ENCODE data around the gene SQOR. TPM values are rescaled to one million over a fixed set of nuclear protein-coding genes. Genes with fewer than 3 reads are reported as not detected.
A peak's percentile ranks its signal among the peaks of the same experiment; 100 is the strongest.

The SQOR gene
- 1 to 10 TPM; 2.2 to 5.9 (median 3.6) TPM for polyA plus RNA-seq (ENCODE audit: insufficient read length in 10 of 10)
- long read RNA-seq, donor 1, partial matches to known transcripts: 0 of 2 reads
- long read RNA-seq, donor 1, other reads (novel, unspliced or antisense): 0 of 2 reads
- long read RNA-seq, donor 2: 0 reads
- long read RNA-seq, donor 3: 0 reads
- long read RNA-seq, donor 4, partial matches to known transcripts: 0 of 1 reads
- long read RNA-seq, donor 4, other reads (novel, unspliced or antisense): 0 of 1 reads
- long read RNA-seq, donor 5, partial matches to known transcripts: 0 of 1 reads
- long read RNA-seq, donor 5, other reads (novel, unspliced or antisense): 0 of 1 reads
- long read RNA-seq, donor 6, partial matches to known transcripts: 0 of 1 reads
- long read RNA-seq, donor 6, other reads (novel, unspliced or antisense): 0 of 1 reads
- long read RNA-seq, donor 7, partial matches to known transcripts: 0 of 2 reads
- long read RNA-seq, donor 7, other reads (novel, unspliced or antisense): 0 of 2 reads
- long read RNA-seq, donor 8: 0 reads
- long read RNA-seq, donor 9: 0 reads

DNA sequence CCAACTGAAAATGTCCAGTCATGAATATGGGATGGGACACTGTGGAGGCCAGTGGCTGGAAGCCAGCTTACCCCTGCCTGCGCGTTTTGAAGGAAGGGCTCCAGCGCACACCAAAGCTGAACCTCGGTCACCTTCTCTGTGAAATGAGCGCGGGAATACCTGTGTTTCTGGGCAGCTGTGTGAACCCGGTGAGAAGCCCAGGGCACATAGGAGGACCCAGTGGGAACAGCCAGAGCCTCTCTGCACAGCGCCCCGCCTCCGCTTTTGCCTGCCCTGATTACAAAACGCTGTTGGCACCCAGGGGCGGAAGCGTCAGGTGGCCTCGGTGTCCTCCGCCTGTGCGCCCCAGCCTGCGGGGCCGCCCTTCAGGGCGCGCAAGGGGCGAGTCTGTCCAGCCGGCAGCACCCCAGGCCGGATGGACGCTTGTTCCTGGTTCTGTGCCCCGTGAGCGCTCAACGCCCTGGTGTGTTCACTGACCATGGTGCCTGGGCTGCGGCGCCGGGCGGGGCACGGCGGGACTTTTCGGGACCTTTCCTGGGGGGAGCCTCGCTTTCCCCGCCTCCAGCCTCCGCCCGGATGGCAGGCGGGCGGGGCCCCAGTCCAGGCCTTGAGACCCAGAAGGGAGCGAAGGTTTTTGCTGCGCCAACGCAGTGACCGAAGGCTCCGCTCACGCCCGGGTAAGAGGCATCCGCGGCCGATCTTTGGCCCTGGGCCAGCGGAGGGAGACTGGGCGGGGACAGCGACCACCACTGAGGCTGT, at the start of gene SQOR:
TSS of gene SQOR (plus strand) at position 598 of the 759 bp plus-strand sequence. CDS start 23,895 bp downstream, outside the sequence.
- peak; percentile 19 to 79 (median 45) for DNase-seq

- no peak for DNase-seq
Measured at GRCh38 chr15:45585069-45585791, 49.6 kb upstream of the SQOR start.

GRCh38 chr15:45586125-45586524, 48.7 kb upstream of the SQOR start:
- DNase-seq: peak in 1 of 3 donors; percentile 7

DNA sequence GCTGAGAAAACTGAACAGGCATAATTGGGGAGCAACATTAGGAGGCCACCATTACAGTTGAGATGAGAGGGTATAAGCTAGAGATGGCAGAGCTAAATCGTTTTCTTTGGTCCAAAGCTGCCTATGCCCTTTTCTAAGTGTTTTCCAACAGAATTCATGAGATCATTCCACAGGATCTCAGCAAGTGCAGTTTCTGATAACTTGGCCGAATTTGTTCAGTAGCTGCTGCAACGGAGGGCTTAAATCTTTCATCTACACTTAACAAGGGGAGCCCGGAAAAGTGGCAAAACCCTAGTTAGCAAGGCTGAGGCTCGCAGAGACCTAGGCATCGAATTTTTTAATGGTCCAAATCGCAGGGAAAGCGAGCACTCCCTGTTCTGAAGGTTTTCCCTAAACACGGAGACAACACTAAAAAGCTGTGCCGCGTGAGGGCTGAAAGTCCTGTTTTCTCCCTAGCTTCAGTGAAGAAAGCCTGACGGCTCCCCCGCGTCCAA, 48.2 kb upstream of the SQOR start:
- DNase-seq: peak in 1 of 3 donors; percentile 6

- DNase-seq: peak; percentile 94 to 99 (median 96)
Measured at GRCh38 chr15:45587095-45587862, 47.5 kb upstream of the SQOR start, which contains the start of gene BLOC1S6. Gene BLOC1S6, plus strand, starts transcription at chr15:45587379. Its CDS starts 65 bp downstream, at chr15:45587444.

GRCh38 chr15:45587863-45588170, 47.0 kb upstream of the SQOR start:
- DNase-seq: no peak

DNA sequence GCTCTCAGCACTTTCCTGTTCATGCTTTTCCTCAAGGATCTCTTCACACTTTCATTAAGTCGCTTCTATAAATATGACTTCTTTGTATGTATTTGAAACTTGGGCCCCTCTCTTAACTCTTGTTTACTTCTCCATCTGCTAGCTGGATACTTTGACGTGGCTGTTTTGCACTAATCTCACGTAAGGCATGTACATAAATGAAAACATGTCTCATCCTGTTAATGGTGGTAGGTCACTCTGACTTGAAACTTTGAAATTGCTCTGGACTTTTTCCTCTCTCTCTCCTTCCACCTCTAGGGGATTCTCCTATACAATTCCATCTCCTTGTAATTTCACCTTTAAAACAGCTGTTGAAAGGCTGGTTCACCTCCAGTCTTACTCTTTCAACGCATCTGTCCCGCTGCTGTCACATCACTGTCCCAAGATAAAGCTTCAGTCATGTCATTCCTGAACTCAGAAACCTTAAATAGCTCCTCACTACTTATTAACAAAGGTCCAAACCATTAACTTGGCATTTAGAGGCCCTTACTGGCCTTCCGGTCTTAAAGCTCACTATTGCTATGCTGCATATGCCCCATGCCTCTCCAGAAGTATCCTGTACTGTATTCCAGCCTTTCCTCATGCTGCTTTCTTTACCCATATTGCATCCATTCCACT, 46.5 kb upstream of the SQOR start:
- DNase-seq: peak in 1 of 3 donors; percentile 33

- DNase-seq: no peak
Measured at GRCh38 chr15:45589256-45589655, 45.6 kb upstream of the SQOR start.

- no peak for DNase-seq
Measured at GRCh38 chr15:45594319-45594718, 40.5 kb upstream of the SQOR start.

DNA sequence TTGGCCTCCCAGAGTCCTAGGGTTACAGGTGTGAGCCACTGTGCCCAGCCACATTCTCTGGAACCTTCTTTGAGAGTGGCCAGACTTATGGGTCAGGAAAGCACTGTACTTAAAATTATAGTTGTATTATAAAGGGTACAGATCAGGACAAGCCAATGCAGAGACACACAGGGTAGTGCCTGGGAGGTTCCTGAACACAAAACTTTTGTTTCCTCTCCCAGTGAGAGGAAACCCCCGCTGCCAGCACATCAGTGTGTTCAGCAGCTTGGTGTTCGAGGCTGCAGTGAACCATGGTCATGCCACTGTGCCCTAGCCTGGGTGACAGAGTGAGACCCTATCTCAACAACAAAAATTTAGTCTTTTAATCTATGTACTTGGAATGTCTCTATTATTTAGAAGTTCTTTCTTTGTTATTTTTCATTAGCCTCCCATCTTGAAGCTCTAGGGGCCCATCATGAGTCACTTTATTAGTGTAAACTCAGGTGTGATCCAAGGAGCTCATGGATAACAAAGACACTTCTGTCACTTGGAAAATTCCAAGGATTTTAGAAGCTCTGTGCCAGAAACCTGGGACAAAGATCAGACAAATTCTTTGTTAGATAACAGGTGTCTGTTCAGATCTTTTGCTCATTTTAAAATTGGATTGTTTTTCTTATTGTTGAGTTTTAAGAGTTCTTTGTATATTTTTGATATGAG, 39.8 kb upstream of the SQOR start:
- DNase-seq: no peak

DNA sequence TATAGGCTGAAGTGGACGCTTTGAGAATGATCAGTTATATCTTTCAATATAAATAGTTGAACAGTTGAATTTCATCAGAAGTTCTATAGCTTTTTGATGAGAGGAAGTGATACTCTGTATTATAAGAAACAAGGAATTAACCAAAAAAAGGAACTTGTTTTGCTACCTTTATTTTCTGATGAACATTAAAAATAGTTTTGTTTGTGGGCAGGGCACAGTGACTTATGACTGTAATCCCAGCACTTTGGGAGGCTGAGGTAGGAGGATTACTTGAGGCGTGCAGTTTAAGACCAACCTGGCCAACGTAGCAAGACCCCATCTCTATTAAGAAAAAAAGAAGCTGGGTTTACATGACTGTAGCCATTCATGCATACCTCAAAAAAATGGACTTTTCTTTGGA, 30.9 kb upstream of the SQOR start:
- DNase-seq: no peak

- no peak for DNase-seq
Measured at GRCh38 chr15:45604326-45604725, 30.5 kb upstream of the SQOR start.

DNA sequence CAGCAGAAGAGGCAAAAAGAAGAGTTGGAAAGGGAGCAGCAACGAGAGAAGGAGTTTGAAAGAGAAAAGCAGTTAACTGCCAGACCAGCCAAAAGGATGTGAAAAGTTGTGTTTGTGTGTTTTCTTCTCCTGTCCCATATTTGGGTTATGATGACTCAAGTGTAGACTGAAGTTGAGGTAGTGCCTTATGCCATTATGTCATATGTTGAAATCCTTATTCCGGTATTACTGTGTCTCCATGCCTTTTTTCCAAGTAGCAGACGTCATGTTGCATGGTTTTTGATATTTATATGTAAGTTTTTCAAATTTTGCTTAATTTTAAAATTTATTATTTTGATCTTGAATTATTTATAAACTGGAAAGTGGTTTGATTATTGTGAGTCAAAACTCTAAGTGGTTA, 28.4 kb upstream of the SQOR start:
- no peak for DNase-seq

DNA sequence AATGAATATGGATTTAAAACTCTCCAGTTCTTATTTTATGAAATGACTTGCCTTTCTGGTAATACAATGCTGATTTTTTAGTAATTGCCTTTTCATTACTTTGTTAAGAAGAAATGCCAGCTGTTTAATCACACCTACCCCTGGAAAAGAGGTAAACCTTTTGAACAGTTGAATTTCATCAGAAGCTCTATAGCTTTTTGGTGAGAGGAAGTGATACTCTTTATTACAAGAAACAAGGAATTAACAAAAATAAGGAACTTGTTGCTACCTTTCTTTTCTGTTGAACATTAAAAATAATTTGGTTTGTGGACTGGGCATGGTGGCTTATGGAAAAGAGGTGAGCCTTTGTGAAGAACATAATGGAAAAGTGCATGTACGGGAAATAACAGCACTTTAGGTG, 28.0 kb upstream of the SQOR start:
- DNase-seq: no peak

DNA sequence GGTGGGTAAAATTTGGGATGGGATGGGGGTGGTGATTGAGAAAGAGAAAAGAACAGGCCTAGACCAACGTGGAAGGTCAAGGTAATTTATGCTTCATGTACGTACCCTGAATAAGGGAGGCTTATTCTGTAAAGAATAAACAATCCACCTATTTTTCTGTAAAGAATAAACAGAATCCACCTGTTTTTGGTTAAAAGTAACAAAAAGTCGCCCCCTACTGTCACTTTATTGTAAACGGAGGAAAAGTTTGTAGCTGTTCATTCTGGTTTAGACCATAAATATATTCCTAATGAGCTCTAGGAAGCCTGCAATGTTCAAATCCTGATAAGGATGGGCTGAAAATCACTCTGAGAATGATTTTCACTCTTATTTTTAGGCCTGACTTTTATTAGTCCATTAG, 23.5 kb upstream of the SQOR start:
- peak in 1 of 3 donors; percentile 12 for DNase-seq

- DNase-seq: no peak
Measured at GRCh38 chr15:45612790-45613415, 21.9 kb upstream of the SQOR start.

DNA sequence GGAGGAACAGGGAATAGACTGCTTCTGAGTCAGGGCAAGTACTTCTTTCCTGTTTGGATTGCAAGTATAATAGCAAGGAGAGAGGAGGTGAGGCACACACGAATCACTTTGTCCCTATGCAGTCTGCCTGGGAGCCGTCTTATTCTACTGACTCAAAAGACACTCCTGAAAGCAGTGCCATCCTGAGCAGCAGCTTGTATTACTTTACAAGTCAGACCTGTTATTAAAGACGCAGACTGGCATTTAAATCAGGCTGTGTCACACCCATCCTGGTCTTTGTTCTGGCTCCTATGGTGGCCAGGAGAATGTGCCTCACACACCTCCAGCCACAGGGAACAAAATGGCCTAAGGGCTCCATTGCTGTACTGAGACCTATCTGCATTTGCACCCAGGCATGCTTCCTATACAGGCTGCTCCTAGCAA, 17.9 kb upstream of the SQOR start:
- DNase-seq: no peak

DNA sequence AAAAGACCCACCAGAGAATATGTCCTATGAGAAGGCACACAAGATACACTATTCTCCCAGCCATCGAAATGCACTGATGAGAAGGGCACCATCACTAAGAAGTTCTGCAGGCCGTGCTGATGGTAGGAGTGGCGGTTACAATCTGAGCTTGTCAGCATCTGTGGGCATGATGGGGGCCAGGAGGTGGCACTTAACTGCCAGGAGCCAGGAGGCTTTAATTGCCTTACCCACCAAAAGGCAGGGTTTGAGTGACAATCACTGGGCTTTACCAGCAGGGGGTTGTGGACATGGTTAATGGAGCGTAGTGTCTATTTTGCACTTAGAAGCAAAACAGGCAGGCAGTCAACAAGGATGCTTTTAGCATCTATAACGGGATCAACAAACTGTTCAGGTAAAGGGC, 16.0 kb upstream of the SQOR start:
- DNase-seq: no peak

DNA sequence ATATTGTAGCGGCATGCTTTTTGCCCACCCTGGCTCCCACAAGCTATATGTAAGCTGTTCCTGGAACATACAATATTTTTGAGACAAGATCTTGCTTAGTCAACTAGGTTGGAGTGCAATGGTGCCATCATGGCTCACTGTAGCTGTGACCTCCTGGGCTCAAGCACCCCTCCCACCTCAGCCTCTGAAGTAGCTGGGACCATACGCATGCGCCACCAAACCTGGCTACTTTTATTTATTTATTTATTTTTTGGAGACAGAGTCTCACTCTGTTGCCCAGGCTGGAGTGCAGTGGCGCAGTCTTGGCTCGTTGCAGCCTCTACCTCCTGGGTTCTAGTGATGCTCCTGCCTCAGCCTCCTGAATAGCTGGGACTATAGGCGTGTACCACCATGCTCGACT, 6.7 kb upstream of the SQOR start:
- DNase-seq: no peak
